Heart left ventricle (tissue), 16 donors: Measurements from ENCODE around the gene SLC25A1. TPM values are rescaled to one million over a fixed set of nuclear protein-coding genes. Genes with fewer than 3 reads are reported as not detected.

Source experiments
- ATAC-seq, 4 donors: fragments of 200-7000 bp; cut with Tn5 transposase; one replicate each; pipeline ENCODE4 v1.9.1; 2020 to 2022; ENCODE audit warnings: moderate library complexity in 4 of 4, mild to moderate bottlenecking in 3 of 4, moderate number of reproducible peaks in 1 of 4
- DNase-seq, 5 donors: peaks; one replicate each; pipeline ENCODE4 v3.0.0-alpha.2; 2020
- H3K27ac ChIP-seq, 12 donors: fragments of 200-600 bp; sonication (generic) in 4 of 12; one replicate each; pipeline versions ENCODE4 v1.5.0 to v1.8.0; 2016 to 2022; ENCODE audit warnings: mild to moderate bottlenecking in 2 of 12
- H3K27me3 ChIP-seq, 9 donors: fragments of 200-600 bp; sonication (generic) in 2 of 9; one replicate each; pipeline versions ENCODE4 v1.5.1 to v1.8.0; 2016 to 2022; ENCODE audit warnings: mild to moderate bottlenecking in 3 of 9
- H3K36me3 ChIP-seq, 9 donors: fragments of 200-600 bp; sonication (generic) in 2 of 9; one replicate each; pipeline versions ENCODE4 v1.5.0 to v1.8.0; 2018 to 2022; ENCODE audit warnings: mild to moderate bottlenecking in 2 of 9
- H3K4me1 ChIP-seq, 12 donors: fragments of 200-600 bp; sonication (generic) in 4 of 12; one replicate each; pipeline versions ENCODE4 v1.5.0 to v1.8.0; 2016 to 2022; ENCODE audit warnings: mild to moderate bottlenecking in 3 of 12
- H3K4me3 ChIP-seq, 12 donors: fragments of 200-600 bp; sonication (generic) in 4 of 12; one replicate each; pipeline versions ENCODE4 v1.5.0 to v1.8.0; 2017 to 2022; ENCODE audit warnings: mild to moderate bottlenecking in 9 of 12, moderate library complexity in 4 of 12
- H3K9me3 ChIP-seq, 12 donors: fragments of 200-600 bp; sonication (generic) in 4 of 12; one replicate each; pipeline versions ENCODE4 v1.5.0 to v1.8.0; 2016 to 2022; ENCODE audit warnings: mild to moderate bottlenecking in 1 of 12
- POLR2A ChIP-seq, 2 donors: fragments of 450-650 bp; IDR thresholded peaks; one replicate each; pipeline ENCODE4 v1.6.1; 2017; ENCODE audit warnings: antibody characterized with exemption in 2 of 2, mild to moderate bottlenecking in 2 of 2, moderate library complexity in 2 of 2
- WGBS, 4 donors: extraction: QIAGEN DNeasy Blood & Tissue Kit in 2 of 4; methylation state at CpG; one replicate each; pipeline versions ENCODE4 v1.1.5 to v1.1.7; 2013 to 2018; 5-methylcytosine and 5-hydroxymethylcytosine counted together
- intact Hi-C, 10 donors: fragments of 100-400 bp; cut with DNase I; formaldehyde crosslinking; loops; one replicate each; pipeline versions ENCODE4 v1.11.1 to v1.14.2; 2022
- polyA plus RNA-seq, 2 donors: library from polyadenylated mRNA; stranded (reverse); fragments of 200-250 nt; gene quantifications; one replicate each; pipeline ENCODE4 v1.2.3, GENCODE V29; 2013
- total RNA-seq, 9 donors: library from RNA; depleted of rRNA in 2 of 9; stranded (reverse); fragments of >200 nt in 2 of 9; fragmentation: NEBNext Ultra II Directional in 3 of 9; extraction: Animal tissue kit (Norgen Biotek cat#: 25700) in 3 of 9; gene quantifications; one replicate each; pipeline versions ENCODE4 v1.1.0 to v1.2.4, GENCODE V29; 2016 to 2023
- TF ChIP-seq, protein P1 (sequence below), 12 donors: fragments of 200-600 bp; sonication (generic) in 4 of 12; IDR thresholded peaks; one replicate each; pipeline versions ENCODE4 v1.5.0 to v1.8.0; 2018 to 2022; ENCODE audit warnings: antibody characterized with exemption in 12 of 12, mild to moderate bottlenecking in 5 of 12
- donor health status: ischemic (EF 13 %, LVEDD 7.1; RV severe dilation, severe dysfunction).
- donor health status: healthy with polysubstance abuse.
- donor health status: DM: no; HTN: yes; CAD: no.
- donor health status: DM: no; HTN: no; CAD: no.
- donor health status: ischemic (EF 25% LVEDD 6.9; RV normal size, moderate dysfunction).
- donor health status: ischemic (EF 25% LVEDD 5.7; RV mildly dilated, moderate dysfunction).
- donor health status: healthy.
- donor health status: DM: yes; HTN: yes; CAD: no.
- donor health status: ischemic (EF 35%, LVEDD 5.7; RV mildly dilated, moderate dysfunction).
- donor health status: nonischemic (EF 11% LVEDD 7.7; RV severe dilation, severe dysfunction).
- donor health status: DM: yes; HTN: yes; CAD: no.
- donor health status: PGD.
- donor health status: ischemic (EF 29% LVEDD 5.4; RV normal size, mild dysfunction).
- donor health status: nonischemic (EF 23%, LVEDD 6.1; RV moderate dilation, normal function).

SLC25A1 gene
- total and polyA plus RNA-seq, 11 donors, result 16.1 to 35.8 (median 28.4) TPM

DNA sequence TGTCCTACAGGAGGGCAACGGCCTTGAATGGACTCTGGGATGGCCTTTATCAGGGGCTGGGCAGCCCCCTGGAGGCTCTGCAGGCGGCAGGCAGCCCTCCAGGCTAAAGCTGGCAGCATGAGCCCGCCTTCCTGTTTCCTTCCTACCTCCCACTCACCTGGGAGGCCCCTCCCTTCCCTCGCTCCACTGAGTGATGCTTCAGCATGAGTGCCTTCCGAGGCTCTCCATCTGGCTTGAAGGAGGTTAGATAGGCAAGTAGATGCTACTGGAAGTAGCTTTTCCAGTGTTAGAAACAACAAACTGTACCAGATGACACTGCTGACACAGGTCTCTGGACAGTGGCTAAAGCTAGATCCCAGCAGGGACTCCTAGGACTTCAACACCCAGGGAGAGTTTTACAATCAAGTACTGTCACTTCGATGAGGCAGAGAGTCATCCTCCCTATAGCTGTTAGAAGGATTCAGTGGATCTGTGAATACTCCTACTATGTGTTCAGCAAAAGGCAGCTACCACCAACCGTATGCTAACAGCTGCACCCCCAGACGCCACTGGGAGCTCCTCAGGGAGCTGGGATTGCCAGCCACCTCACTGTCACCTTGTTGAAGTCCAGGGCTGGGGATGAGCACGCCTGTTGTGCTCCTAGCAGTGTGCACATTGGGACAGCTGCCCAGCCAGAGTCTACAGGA lies 4.1 kb upstream of the SLC25A1 start:
- WGBS, 4 donors, result 73 to 76% (median 75%) methylated on average over 6 to 9 of the region's 9 CpGs
- Histone ChIP-seq H3K36me3 (peaks cover 0 to 7% (median 1%) of the 10 kb centered on the region in 9 donors), H3K27ac (no peak overlapping the region), H3K4me1 (peaks cover 0 to 16% (median 9%) of the 10 kb centered on the region in 12 donors), H3K9me3 (no peaks in the 10 kb centered on the region), H3K27me3 (no peaks in the 10 kb centered on the region), H3K4me3 (no peak overlapping the region)
- no peak for ATAC-seq
- intact Hi-C loops, result loop anchor here in 2 of 10 donors (10.0 kb wide), 2 partner anchors 212 to 272 kb away; no protein-coding TSS in a partner anchor
- DNase-seq, result no peak
- TF ChIP-seq, protein P1, sequence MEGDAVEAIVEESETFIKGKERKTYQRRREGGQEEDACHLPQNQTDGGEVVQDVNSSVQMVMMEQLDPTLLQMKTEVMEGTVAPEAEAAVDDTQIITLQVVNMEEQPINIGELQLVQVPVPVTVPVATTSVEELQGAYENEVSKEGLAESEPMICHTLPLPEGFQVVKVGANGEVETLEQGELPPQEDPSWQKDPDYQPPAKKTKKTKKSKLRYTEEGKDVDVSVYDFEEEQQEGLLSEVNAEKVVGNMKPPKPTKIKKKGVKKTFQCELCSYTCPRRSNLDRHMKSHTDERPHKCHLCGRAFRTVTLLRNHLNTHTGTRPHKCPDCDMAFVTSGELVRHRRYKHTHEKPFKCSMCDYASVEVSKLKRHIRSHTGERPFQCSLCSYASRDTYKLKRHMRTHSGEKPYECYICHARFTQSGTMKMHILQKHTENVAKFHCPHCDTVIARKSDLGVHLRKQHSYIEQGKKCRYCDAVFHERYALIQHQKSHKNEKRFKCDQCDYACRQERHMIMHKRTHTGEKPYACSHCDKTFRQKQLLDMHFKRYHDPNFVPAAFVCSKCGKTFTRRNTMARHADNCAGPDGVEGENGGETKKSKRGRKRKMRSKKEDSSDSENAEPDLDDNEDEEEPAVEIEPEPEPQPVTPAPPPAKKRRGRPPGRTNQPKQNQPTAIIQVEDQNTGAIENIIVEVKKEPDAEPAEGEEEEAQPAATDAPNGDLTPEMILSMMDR (IDR thresholded peaks at IDR 0.05), result no peak
- TF ChIP-seq POLR2A (IDR thresholded peaks at IDR 0.05), result no peak

DNA sequence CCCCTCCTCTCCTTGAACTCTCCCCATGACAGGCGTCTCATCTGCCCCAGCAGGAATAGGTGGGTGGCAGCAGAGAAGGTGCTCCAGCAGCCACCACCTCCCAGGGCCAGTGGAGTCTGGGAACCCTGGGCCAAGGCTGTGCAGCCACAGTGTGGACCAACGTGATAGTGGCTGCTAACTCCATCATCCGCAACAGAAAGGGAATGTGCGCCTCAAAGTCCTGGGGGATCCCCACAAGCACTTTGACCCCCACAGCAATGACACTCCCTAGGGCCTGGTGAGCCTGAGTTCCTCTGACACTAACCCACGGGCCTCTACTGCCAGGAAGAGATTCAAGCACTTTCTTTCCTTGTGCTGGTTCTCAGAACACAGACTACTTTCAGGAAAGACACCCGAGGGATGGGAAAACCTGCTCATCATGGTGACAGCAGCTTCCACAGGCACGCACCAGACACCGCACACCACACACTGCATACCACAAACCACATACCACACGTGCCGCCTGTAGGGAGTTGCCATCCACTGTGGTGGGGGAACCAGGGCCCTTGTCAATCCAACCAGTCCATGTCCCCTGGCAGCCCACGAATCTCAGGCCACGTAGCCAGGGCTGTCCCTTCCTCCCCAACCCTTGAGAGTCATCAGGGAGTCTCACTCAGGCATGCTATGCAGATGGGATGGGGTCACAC lies 3.4 kb upstream of the SLC25A1 start:
- TF ChIP-seq POLR2A (IDR thresholded peaks at IDR 0.05), result no peak
- TF ChIP-seq, protein P1 (IDR thresholded peaks at IDR 0.05), result no peak
- Histone ChIP-seq H3K4me3 (no peak overlapping the region), H3K9me3 (no peaks in the 10 kb centered on the region), H3K27me3 (no peaks in the 10 kb centered on the region), H3K36me3 (peaks cover 0 to 5% (median 0%) of the 10 kb centered on the region in 9 donors), H3K27ac (no peak overlapping the region), H3K4me1 (peaks cover 0 to 23% (median 15%) of the 10 kb centered on the region in 12 donors)
- DNase-seq, result no peak
- intact Hi-C loops, result loop anchor here in 2 of 10 donors (10.0 kb wide), 2 partner anchors 213 to 273 kb away; no protein-coding TSS in a partner anchor
- 66 to 78% (median 70%) methylated on average over 9 to 12 of the region's 12 CpGs for WGBS, 4 donors
- no peak for ATAC-seq

DNA sequence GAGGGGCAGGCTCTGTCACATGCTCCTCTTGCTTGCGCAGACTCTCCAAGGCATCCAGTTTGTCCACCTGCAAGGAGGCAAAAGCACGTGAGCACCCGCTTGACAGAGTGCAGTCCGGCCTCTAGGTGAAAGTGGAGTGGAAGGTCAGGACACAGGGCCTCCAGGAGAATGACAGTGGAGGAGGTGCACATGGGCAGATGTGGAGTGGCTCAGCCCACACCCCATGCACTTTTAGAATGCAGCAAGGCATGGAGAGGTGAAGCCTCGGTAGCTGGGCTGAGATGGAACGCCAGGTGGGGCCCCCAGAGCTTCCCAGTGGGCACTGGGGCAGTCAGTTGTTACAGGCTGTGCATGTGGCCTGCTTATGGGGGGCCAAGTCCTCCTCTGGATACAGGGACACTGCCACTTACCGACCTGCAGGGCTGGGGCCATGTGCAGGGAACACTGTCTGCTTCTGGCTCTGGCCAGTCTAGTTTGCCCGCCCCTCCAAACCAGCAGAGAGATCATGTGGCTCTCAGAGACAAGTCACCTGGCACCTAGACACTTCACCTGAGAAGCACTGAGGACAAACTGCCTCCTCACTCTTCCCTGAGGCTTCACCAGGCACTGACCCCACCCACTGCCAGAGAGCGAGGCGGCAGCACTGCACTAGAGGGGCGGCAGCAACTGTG lies 2.3 kb upstream of the SLC25A1 start:
- WGBS, 4 donors, result 89 to 92% (median 91%) methylated on average over 9 to 11 of the region's 11 CpGs
- Histone ChIP-seq H3K9me3 (no peaks in the 10 kb centered on the region), H3K27ac (no peak overlapping the region), H3K4me3 (no peak overlapping the region), H3K4me1 (peaks cover 0 to 27% (median 16%) of the 10 kb centered on the region in 12 donors), H3K36me3 (peaks cover 0 to 5% (median 0%) of the 10 kb centered on the region in 9 donors), H3K27me3 (no peaks in the 10 kb centered on the region)
- TF ChIP-seq POLR2A (IDR thresholded peaks at IDR 0.05), result no peak
- TF ChIP-seq, protein P1 (IDR thresholded peaks at IDR 0.05), result no peak
- ATAC-seq (no peak), DNase-seq (no peak)
- intact Hi-C loops, result loop anchor here in 2 of 10 donors (10.0 kb wide), 2 partner anchors 214 to 274 kb away; no protein-coding TSS in a partner anchor
